Measurements from ENCODE around the gene MTREX. TPM values are rescaled to one million over a fixed set of nuclear protein-coding genes. Genes with fewer than 3 reads are reported as not detected.
A peak's percentile ranks its signal among the peaks of the same experiment; 100 is the strongest.

The MTREX gene
- total and polyA plus RNA-seq, 12 donors, result 22.8 to 87.5 (median 58.9) TPM

- Histone ChIP-seq H3K4me3 (no peak overlapping the region), H3K27me3 (no peaks in the 10 kb centered on the region), H3K27ac (no peak overlapping the region), H3K4me1 (replicated peaks in 1 of 2) (peaks cover 0 to 33% of the 10 kb centered on the region in 2 donors), H3K9me3 (replicated peaks in 1 of 3) (no peaks in the 10 kb centered on the region), H3K36me3 (replicated peaks in 1 of 2) (peaks cover 0 to 7% of the 10 kb centered on the region in 2 donors)
- intact Hi-C loops (cut with DNase I), result loop anchor here in 1 of 2 donors (10.0 kb wide), 1 partner anchor 361 kb away; no protein-coding TSS in a partner anchor
- DNase-seq, result no peak
- TF ChIP-seq POLR2A (IDR thresholded peaks at IDR 0.05) (no peak), CTCF (IDR thresholded peaks at IDR 0.05) (no peak)
- WGBS, 4 donors, result 98 to 100% (median 99%) methylated on average over 2 of the region's 2 CpGs
Observed at GRCh38 chr5:55333811-55334210, 26.0 kb downstream of the MTREX start.

DNA sequence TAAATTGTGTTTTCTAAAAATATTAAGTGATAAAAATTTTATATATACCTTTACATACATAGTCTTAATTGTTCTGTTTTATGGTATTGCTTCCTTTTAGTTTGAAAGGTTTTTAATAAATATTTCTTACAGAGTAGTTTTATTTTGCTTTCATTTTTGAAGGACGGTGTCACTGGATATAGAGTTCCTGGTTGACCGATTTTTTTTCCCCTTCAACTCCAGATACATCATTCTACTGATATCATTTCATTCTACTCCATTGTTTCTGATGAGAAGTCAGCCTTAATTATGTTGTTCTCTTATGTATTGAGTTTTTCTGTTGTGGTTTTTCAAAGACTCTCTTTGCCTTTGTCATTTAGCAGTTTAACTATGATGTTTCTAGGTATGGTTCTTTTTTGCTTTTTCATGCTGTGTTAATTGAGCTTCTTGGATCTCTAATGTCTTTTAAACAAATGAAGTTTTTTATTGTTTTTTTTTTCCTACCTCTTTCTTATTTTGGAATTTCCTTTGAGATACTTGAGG lies 30.4 kb downstream of the MTREX start:
- H3K36me3 ChIP-seq (replicated peaks in 1 of 2), result no peaks in the 10 kb centered on the region
- no peak for DNase-seq
- H3K27ac ChIP-seq, result no peak overlapping the region
- WGBS, 4 donors, result 56 to 67% (median 60%) methylated on average over 2 of the region's 2 CpGs
- intact Hi-C loops (cut with DNase I), result loop anchor here in 1 of 2 donors (10.0 kb wide), 1 partner anchor 357 kb away; no protein-coding TSS in a partner anchor
- peaks cover 0 to 12% of the 10 kb centered on the region in 2 donors for H3K4me1 ChIP-seq (replicated peaks in 1 of 2)
- no peaks in the 10 kb centered on the region for H3K9me3 ChIP-seq (replicated peaks in 1 of 3)
- no peak overlapping the region for H3K4me3 ChIP-seq
- no peaks in the 10 kb centered on the region for H3K27me3 ChIP-seq
- TF ChIP-seq POLR2A (IDR thresholded peaks at IDR 0.05) (no peak), CTCF (IDR thresholded peaks at IDR 0.05) (no peak)

GRCh38 chr5:55338810-55339243 lies 31.0 kb downstream of the MTREX start:
- peaks cover 0 to 12% of the 10 kb centered on the region in 2 donors for H3K4me1 ChIP-seq (replicated peaks in 1 of 2)
- intact Hi-C loops (cut with DNase I), result loop anchor here in 1 of 2 donors (10.0 kb wide), 1 partner anchor 356 kb away; no protein-coding TSS in a partner anchor
- H3K27ac ChIP-seq, result no peak overlapping the region
- WGBS, 4 donors, result 78 to 93% (median 87%) methylated on average over 5 of the region's 5 CpGs
- DNase-seq, result peak in 1 of 7 donors; percentile 27
- H3K36me3 ChIP-seq (replicated peaks in 1 of 2), result no peaks in the 10 kb centered on the region
- no peaks in the 10 kb centered on the region for H3K9me3 ChIP-seq (replicated peaks in 1 of 3)
- no peak overlapping the region for H3K4me3 ChIP-seq
- H3K27me3 ChIP-seq, result no peaks in the 10 kb centered on the region
- TF ChIP-seq CTCF (IDR thresholded peaks at IDR 0.05) (no peak), POLR2A (IDR thresholded peaks at IDR 0.05) (no peak)

- TF ChIP-seq POLR2A (IDR thresholded peaks at IDR 0.05) (no peak), CTCF (IDR thresholded peaks at IDR 0.05) (no peak)
- H3K9me3 ChIP-seq (replicated peaks in 1 of 3), result no peaks in the 10 kb centered on the region
- intact Hi-C loops (cut with DNase I), result no loop called here
- 86 to 97% (median 89%) methylated on average over 4 of the region's 4 CpGs for WGBS, 4 donors
- peaks cover 0 to 7% of the 10 kb centered on the region in 2 donors for H3K4me1 ChIP-seq (replicated peaks in 1 of 2)
- no peak overlapping the region for H3K27ac ChIP-seq
- no peaks in the 10 kb centered on the region for H3K27me3 ChIP-seq
- DNase-seq, result no peak
- no peak overlapping the region for H3K4me3 ChIP-seq
- H3K36me3 ChIP-seq (replicated peaks in 1 of 2), result peaks cover 0 to 27% of the 10 kb centered on the region in 2 donors
Observed at GRCh38 chr5:55343107-55343506, 35.3 kb downstream of the MTREX start.

Data from adrenal gland (tissue), 12 donors.